Measurements from ENCODE around the gene NEO1.
"Not testable (repeated sequence)": the region's sequence is repeated elsewhere in the genome, so short reads cannot be mapped to it uniquely, and the experiment has no call there.

Gene NEO1

DNA sequence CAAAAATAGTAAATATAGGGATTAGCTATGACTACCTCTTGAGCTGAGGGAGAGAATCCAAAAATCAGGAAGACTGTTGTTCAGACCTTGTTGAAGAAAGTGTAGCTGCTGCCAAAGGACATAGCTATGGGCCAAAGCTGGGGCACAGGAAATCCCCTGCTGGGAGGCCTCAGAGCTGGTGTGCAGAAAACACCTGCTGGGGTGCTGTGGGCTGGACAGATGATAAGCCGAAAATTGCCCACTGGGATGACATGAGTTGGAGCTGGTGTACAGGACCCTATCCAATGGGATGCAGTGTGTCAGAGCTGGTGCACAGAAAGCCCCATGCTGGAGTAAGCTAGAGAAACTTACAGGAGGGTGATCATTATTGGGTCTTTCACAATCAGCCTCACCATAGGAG, 121.9 kb downstream of the NEO1 start:
- H3K9me3 ChIP-seq (ENCODE audit: control insufficient read depth in 1 of 2, low read length in 2 of 2): no peaks in the 10 kb centered on the region
- H3K27me3 ChIP-seq (ENCODE audit: low read depth, low read length): no peaks in the 10 kb centered on the region
- no peaks in the 10 kb centered on the region for H3K4me1 ChIP-seq (ENCODE audit: control insufficient read depth in 1 of 2, insufficient read depth in 2 of 2, low read length in 2 of 2)
- H3K4me3 ChIP-seq (ENCODE audit: low read depth in 1 of 2, low read length in 2 of 2): no peak overlapping the region
- H3K27ac ChIP-seq (ENCODE audit: low read length): no peak overlapping the region
- no peaks in the 10 kb centered on the region for H3K36me3 ChIP-seq (ENCODE audit: control insufficient read depth in 1 of 2, insufficient read depth in 2 of 2, low read length in 2 of 2)

DNA sequence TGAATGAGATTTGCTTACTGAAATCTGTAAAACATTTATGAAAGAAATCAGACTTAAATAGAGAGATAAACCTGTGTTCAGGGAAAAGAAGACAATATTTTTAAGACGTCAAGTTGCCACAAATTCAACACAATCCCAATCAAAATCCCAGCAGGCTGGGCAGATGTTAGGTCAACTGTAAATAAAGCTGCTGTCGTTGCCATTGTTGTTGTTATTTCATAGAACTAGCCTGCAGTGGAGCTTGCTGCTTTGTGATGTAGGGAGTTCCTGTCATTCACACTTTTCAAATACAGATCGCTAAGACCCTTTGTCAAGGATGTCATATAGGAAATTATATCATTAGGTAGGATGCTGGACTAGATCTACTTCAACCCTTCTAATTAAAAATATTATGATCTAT, 123.1 kb downstream of the NEO1 start:
- peaks cover 0 to 4% of the 10 kb centered on the region in 2 donors for H3K36me3 ChIP-seq (ENCODE audit: control insufficient read depth in 1 of 2, insufficient read depth in 2 of 2, low read length in 2 of 2)
- no peak overlapping the region for H3K4me3 ChIP-seq (ENCODE audit: low read depth in 1 of 2, low read length in 2 of 2)
- H3K9me3 ChIP-seq (ENCODE audit: control insufficient read depth in 1 of 2, low read length in 2 of 2): no peaks in the 10 kb centered on the region
- no peaks in the 10 kb centered on the region for H3K4me1 ChIP-seq (ENCODE audit: control insufficient read depth in 1 of 2, insufficient read depth in 2 of 2, low read length in 2 of 2)
- no peak overlapping the region for H3K27ac ChIP-seq (ENCODE audit: low read length)
- H3K27me3 ChIP-seq (ENCODE audit: low read depth, low read length): no peaks in the 10 kb centered on the region

DNA sequence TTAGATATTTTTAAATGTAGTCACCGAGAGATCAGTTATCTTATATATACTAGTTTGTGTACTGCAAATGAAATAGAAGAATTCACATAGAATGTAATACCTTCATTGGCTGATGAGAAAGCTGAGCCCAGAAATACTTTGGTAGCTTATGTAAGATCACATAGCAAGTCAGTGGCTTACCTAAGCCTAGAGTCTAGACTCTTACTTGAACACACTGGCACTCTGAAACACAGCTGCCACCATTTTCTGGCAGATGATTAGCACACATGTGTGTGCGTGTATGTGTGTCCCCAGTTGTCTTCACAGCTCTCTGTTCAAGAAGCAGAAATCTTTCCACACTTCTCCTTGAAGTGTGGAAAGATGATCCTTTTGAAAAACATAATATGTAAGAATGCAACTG, 124.3 kb downstream of the NEO1 start:
- Histone ChIP-seq H3K27me3 (ENCODE audit: low read depth, low read length) (no peaks in the 10 kb centered on the region), H3K4me3 (ENCODE audit: low read depth in 1 of 2, low read length in 2 of 2) (no peak overlapping the region), H3K4me1 (ENCODE audit: control insufficient read depth in 1 of 2, insufficient read depth in 2 of 2, low read length in 2 of 2) (no peaks in the 10 kb centered on the region), H3K36me3 (ENCODE audit: control insufficient read depth in 1 of 2, insufficient read depth in 2 of 2, low read length in 2 of 2) (peaks cover 0 to 8% of the 10 kb centered on the region in 2 donors), H3K9me3 (ENCODE audit: control insufficient read depth in 1 of 2, low read length in 2 of 2) (no peaks in the 10 kb centered on the region), H3K27ac (ENCODE audit: low read length) (no peak overlapping the region)

DNA sequence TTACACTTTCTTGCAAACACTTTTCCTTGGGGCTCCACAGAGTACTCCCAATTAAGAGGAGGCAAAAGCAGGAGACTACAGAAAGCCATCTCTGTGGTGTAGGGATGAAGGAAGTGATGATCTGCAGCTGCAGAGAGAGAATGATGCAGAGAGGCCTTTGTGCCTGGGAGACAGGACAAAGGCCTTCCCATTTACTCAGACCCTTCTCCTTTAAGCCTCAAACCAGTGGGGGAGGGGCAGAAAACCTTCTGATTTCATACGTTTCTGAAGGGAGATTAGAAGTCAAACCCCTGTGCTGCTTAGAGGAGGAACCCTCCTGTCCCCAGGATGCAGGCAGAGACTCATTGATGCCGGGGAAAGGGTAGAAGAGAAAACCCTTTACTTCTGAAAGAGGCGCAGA, 130.8 kb downstream of the NEO1 start:
- Histone ChIP-seq H3K4me1 (ENCODE audit: control insufficient read depth in 1 of 2, insufficient read depth in 2 of 2, low read length in 2 of 2) (no peaks in the 10 kb centered on the region), H3K36me3 (ENCODE audit: control insufficient read depth in 1 of 2, insufficient read depth in 2 of 2, low read length in 2 of 2) (peaks cover 0 to 18% of the 10 kb centered on the region in 2 donors), H3K27me3 (ENCODE audit: low read depth, low read length) (no peaks in the 10 kb centered on the region), H3K27ac (ENCODE audit: low read length) (no peak overlapping the region), H3K9me3 (ENCODE audit: control insufficient read depth in 1 of 2, low read length in 2 of 2) (peaks cover 0 to 2% of the 10 kb centered on the region in 2 donors), H3K4me3 (ENCODE audit: low read depth in 1 of 2, low read length in 2 of 2) (no peak overlapping the region)

DNA sequence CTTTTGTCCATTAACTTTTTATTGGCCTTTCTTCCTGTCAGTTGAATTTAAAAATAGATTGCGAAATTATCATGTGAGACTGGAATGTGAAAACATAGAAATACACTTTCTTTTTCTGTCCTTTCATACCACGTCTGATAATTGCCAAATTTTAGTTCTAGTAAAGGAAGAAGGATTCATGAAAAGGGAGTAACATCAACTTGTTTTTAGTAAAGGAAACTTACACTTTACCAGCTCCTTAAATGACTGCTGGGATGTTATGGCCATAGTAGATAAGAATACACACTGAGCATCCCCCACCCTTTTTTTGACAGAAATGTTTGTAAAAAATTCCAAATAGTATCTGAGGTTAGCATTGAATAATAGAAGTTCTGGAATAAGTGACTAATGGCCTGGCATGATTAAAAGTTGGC, 137.9 kb downstream of the NEO1 start:
- no peak overlapping the region for H3K27ac ChIP-seq (ENCODE audit: low read length)
- no peaks in the 10 kb centered on the region for H3K36me3 ChIP-seq (ENCODE audit: control insufficient read depth in 1 of 2, insufficient read depth in 2 of 2, low read length in 2 of 2)
- no peaks in the 10 kb centered on the region for H3K27me3 ChIP-seq (ENCODE audit: low read depth, low read length)
- H3K9me3 ChIP-seq (ENCODE audit: control insufficient read depth in 1 of 2, low read length in 2 of 2): peaks cover 0 to 2% of the 10 kb centered on the region in 2 donors
- no peak overlapping the region for H3K4me3 ChIP-seq (ENCODE audit: low read depth in 1 of 2, low read length in 2 of 2)
- H3K4me1 ChIP-seq (ENCODE audit: control insufficient read depth in 1 of 2, insufficient read depth in 2 of 2, low read length in 2 of 2): peaks cover 0 to 3% of the 10 kb centered on the region in 2 donors

DNA sequence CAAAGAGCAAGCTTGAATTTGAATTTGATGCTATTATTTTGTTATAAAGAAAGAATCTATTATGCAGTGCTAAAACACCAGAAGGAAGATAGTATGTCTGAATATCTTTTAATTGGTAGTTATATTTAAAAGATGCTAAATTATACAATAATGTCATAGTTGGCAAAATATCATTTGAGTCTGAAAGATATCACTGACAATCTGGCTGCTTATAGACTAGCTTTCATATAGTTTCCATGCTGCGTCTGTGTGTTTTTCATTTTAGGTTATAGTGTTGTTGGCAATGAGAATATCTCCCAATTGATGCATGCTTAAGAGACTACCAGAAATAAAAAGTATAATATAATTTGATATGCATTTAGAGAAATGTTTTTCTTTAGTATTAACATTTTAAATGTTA, 142.9 kb downstream of the NEO1 start:
- Histone ChIP-seq H3K27me3 (ENCODE audit: low read depth, low read length) (no peaks in the 10 kb centered on the region), H3K27ac (ENCODE audit: low read length) (no peak overlapping the region), H3K36me3 (ENCODE audit: control insufficient read depth in 1 of 2, insufficient read depth in 2 of 2, low read length in 2 of 2) (no peaks in the 10 kb centered on the region), H3K9me3 (ENCODE audit: control insufficient read depth in 1 of 2, low read length in 2 of 2) (no peaks in the 10 kb centered on the region), H3K4me1 (ENCODE audit: control insufficient read depth in 1 of 2, insufficient read depth in 2 of 2, low read length in 2 of 2) (peaks cover 0 to 3% of the 10 kb centered on the region in 2 donors), H3K4me3 (ENCODE audit: low read depth in 1 of 2, low read length in 2 of 2) (no peak overlapping the region)

DNA sequence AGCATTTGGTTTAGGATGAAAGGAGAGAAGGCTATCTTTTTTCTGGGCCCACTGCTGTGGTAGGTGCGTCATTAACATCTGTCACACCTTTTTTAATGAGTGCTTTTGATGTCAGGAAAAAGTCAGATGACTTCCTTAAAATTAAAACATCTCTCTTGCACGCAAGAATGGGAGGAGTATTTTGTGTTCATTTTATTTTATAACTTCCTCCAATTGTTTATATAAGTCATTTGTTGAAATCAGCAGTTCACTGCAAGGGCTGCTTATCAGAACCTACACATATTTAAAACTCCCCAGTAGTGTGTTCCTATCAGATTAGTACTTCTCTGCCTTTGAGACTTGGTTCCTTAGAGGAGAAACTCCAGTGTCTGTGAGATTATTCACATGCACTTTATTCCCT, 143.8 kb downstream of the NEO1 start:
- Histone ChIP-seq H3K4me1 (ENCODE audit: control insufficient read depth in 1 of 2, insufficient read depth in 2 of 2, low read length in 2 of 2) (no peaks in the 10 kb centered on the region), H3K27ac (ENCODE audit: low read length) (no peak overlapping the region), H3K9me3 (ENCODE audit: control insufficient read depth in 1 of 2, low read length in 2 of 2) (no peaks in the 10 kb centered on the region), H3K36me3 (ENCODE audit: control insufficient read depth in 1 of 2, insufficient read depth in 2 of 2, low read length in 2 of 2) (no peaks in the 10 kb centered on the region), H3K27me3 (ENCODE audit: low read depth, low read length) (no peaks in the 10 kb centered on the region), H3K4me3 (ENCODE audit: low read depth in 1 of 2, low read length in 2 of 2) (no peak overlapping the region)

DNA sequence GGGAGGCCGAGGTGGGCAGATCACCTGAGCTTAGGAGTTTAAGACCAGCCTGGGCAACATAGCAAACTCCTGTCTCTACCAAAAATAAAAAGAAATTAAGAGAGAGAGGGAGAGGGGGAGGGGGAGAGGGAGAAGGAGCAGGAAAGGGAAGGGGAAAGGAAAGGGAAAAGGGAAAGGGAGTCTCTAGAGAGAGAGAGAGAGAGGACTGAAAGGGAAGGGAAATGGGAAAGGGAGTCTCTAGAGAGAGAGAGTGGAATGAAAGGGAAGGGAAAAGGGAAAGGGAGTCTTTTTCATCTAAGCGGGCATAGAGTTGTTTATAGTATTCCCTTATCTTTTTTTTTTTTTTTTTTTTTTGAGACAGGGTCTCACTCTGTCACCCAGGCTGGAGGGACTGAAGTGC, 148.1 kb downstream of the NEO1 start:
- Histone ChIP-seq H3K27me3 (ENCODE audit: low read depth, low read length) (no peaks in the 10 kb centered on the region), H3K27ac (ENCODE audit: low read length) (no peak overlapping the region), H3K4me3 (ENCODE audit: low read depth in 1 of 2, low read length in 2 of 2) (no peak overlapping the region), H3K36me3 (ENCODE audit: control insufficient read depth in 1 of 2, insufficient read depth in 2 of 2, low read length in 2 of 2) (peaks cover 0 to 5% of the 10 kb centered on the region in 2 donors), H3K9me3 (ENCODE audit: control insufficient read depth in 1 of 2, low read length in 2 of 2) (peaks cover 0 to 2% of the 10 kb centered on the region in 2 donors), H3K4me1 (ENCODE audit: control insufficient read depth in 1 of 2, insufficient read depth in 2 of 2, low read length in 2 of 2) (no peaks in the 10 kb centered on the region)

DNA sequence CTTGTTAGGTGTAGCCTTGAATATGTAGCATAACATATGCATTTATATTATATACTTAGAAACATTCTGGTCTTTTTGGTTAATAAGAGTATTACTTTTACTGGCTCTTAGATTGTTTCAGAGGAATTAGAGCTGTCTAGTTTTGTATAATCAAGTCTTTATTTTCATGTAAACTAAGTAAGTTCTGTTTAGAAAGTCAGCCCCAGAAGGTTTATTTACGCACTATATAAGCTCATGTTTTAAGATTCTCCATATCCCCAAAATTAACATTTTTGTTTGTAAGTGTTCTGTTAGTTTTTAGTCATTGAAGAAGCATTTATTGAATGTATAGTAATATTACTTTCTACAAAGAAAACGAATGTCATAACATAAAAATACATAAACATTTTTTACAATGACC, 158.4 kb downstream of the NEO1 start:
- Histone ChIP-seq H3K9me3 (ENCODE audit: control insufficient read depth in 1 of 2, low read length in 2 of 2) (peaks cover 0 to 4% of the 10 kb centered on the region in 2 donors), H3K4me1 (ENCODE audit: control insufficient read depth in 1 of 2, insufficient read depth in 2 of 2, low read length in 2 of 2) (no peaks in the 10 kb centered on the region), H3K4me3 (ENCODE audit: low read depth in 1 of 2, low read length in 2 of 2) (no peak overlapping the region), H3K27ac (ENCODE audit: low read length) (no peak overlapping the region), H3K36me3 (ENCODE audit: control insufficient read depth in 1 of 2, insufficient read depth in 2 of 2, low read length in 2 of 2) (no peaks in the 10 kb centered on the region), H3K27me3 (ENCODE audit: low read depth, low read length) (no peaks in the 10 kb centered on the region)

DNA sequence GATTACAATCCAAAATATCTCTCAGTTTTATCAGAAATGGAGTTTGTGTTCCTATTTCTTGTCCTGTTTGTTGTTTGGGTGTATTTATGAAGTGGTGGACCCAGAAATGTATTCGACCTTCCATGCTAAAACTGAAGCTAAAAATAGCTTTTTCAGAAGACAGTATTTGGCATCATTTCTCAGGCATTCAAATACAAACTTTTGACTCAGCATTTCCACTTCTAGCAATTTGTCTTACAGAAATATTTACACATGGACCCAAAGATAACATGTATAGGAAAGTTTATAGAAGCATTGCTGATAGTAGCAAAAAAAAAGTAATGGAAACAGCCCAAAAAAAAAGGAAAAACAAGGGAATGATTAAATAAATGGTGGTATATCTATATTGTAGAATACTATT, 160.2 kb downstream of the NEO1 start:
- Histone ChIP-seq H3K27ac (ENCODE audit: low read length) (no peak overlapping the region), H3K27me3 (ENCODE audit: low read depth, low read length) (no peaks in the 10 kb centered on the region), H3K9me3 (ENCODE audit: control insufficient read depth in 1 of 2, low read length in 2 of 2) (peaks cover 0 to 4% of the 10 kb centered on the region in 2 donors), H3K36me3 (ENCODE audit: control insufficient read depth in 1 of 2, insufficient read depth in 2 of 2, low read length in 2 of 2) (no peaks in the 10 kb centered on the region), H3K4me1 (ENCODE audit: control insufficient read depth in 1 of 2, insufficient read depth in 2 of 2, low read length in 2 of 2) (no peaks in the 10 kb centered on the region), H3K4me3 (ENCODE audit: low read depth in 1 of 2, low read length in 2 of 2) (no peak overlapping the region)

DNA sequence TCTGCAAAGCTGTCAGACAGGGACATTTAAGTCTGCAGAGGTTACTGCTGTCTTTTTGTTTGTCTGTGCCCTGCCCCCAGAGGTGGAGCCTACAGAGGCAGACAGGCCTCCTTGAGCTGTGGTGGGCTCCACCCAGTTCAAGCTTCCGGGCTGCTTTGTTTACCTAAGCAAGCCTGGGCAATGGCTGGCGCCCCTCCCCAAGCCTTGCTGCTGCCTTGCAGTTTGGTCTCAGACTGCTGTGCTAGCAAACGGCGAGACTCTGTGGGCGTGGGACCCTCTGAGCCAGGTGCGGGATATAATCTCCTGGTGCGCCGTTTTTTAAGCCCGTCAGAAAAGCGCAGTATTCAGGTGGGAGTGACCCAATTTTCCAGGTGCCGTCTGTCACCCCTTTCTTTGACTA, 169.2 kb downstream of the NEO1 start:
- H3K36me3 ChIP-seq (ENCODE audit: control insufficient read depth in 1 of 2, insufficient read depth in 2 of 2, low read length in 2 of 2); H3K27ac ChIP-seq (ENCODE audit: low read length); H3K27me3 ChIP-seq (ENCODE audit: low read depth, low read length); H3K4me1 ChIP-seq (ENCODE audit: control insufficient read depth in 1 of 2, insufficient read depth in 2 of 2, low read length in 2 of 2); H3K4me3 ChIP-seq (ENCODE audit: low read depth in 1 of 2, low read length in 2 of 2); H3K9me3 ChIP-seq (ENCODE audit: control insufficient read depth in 1 of 2, low read length in 2 of 2): not testable (repeated sequence)

DNA sequence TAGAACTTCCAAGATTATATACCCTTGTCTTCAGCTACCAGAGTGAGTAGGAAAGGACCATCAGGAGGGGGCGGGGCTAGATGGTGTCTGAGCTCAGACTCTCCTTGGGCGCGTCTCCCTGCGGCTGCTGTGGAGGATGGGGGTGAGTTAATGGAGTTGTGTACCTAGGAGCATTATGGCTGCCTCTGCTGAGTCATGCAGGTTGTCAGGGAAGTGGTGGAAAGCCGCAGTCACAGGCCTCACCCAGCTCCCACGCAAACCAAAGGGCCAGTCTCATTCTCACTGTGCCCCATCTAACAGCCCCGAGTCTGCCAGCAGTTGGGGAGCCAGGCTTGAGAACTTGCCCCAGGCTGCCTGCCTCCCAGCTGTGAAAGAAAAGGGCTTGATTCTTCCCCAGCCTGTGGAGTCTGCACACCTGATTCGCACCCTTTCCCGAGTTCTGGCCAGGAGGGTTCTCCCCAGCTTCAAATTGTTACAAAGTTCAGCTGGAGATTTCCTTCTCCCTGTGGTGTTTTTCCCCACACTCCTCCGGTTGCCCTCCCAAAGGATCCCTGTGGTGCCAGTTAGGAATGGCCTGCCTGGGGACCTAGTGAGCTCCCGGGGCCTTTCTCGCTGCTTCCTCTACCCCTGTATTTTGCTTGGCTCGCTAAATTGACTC, 173.2 kb downstream of the NEO1 start:
- H3K4me3 ChIP-seq (ENCODE audit: low read depth in 1 of 2, low read length in 2 of 2): no peak overlapping the region
- no peak overlapping the region for H3K27ac ChIP-seq (ENCODE audit: low read length)
- H3K4me1 ChIP-seq (ENCODE audit: control insufficient read depth in 1 of 2, insufficient read depth in 2 of 2, low read length in 2 of 2): peaks cover 0 to 6% of the 10 kb centered on the region in 2 donors
- no peaks in the 10 kb centered on the region for H3K36me3 ChIP-seq (ENCODE audit: control insufficient read depth in 1 of 2, insufficient read depth in 2 of 2, low read length in 2 of 2)
- no peaks in the 10 kb centered on the region for H3K27me3 ChIP-seq (ENCODE audit: low read depth, low read length)
- no peaks in the 10 kb centered on the region for H3K9me3 ChIP-seq (ENCODE audit: control insufficient read depth in 1 of 2, low read length in 2 of 2)

All from muscle layer of duodenum (tissue), 2 donors.